Measurements from ENCODE around the gene NKX3-2. TPM values are rescaled to one million over a fixed set of nuclear protein-coding genes. Genes with fewer than 3 reads are reported as not detected.

NKX3-2 gene
- total RNA-seq, 1 donor from 2014 or later = 5.9 TPM

- peaks cover 99% of the 10 kb centered on the region for H3K27me3 ChIP-seq (ENCODE audit: insufficient read depth, low read length)
- H3K4me3 Mint-ChIP-seq (ENCODE audit: unreplicated experiment) = no peak overlapping the region
- no peaks in the 10 kb centered on the region for H3K79me2 ChIP-seq (ENCODE audit: insufficient read depth, low read length)
- no peak overlapping the region for H3K4me3 ChIP-seq (ENCODE audit: insufficient read depth, low read depth, low read length)
- H3K4me1 Mint-ChIP-seq (ENCODE audit: low read depth, unreplicated experiment) = peaks cover 5% of the 10 kb centered on the region
- H3K36me3 ChIP-seq (ENCODE audit: insufficient read depth, low read length) = no peaks in the 10 kb centered on the region
- peaks cover 15% of the 10 kb centered on the region for H3K9me3 Mint-ChIP-seq (ENCODE audit: unreplicated experiment)
- H2AFZ ChIP-seq (ENCODE audit: low read depth, low read length) = no peak overlapping the region
- peaks cover 11% of the 10 kb centered on the region for H3K36me3 Mint-ChIP-seq (ENCODE audit: low read depth, unreplicated experiment)
- no peak overlapping the region for H3K9ac ChIP-seq (ENCODE audit: low read length)
- peaks cover 18% of the 10 kb centered on the region for H3K9me3 ChIP-seq (ENCODE audit: insufficient read depth, low read depth, low read length)
- H3K27ac ChIP-seq (ENCODE audit: low read depth, low read length) = no peak overlapping the region
- H3K27me3 Mint-ChIP-seq (ENCODE audit: low read depth, unreplicated experiment) = peaks cover 52% of the 10 kb centered on the region
- peaks cover 18% of the 10 kb centered on the region for H4K20me1 ChIP-seq (ENCODE audit: insufficient read depth, low read length)
- no peak overlapping the region for H3K4me2 ChIP-seq (ENCODE audit: low read length)
- H3K4me1 ChIP-seq (ENCODE audit: insufficient read depth, low read length) = no peaks in the 10 kb centered on the region
- no peak for DNase-seq (ENCODE audit: low read depth)
- no peak for FAIRE-seq
- TF ChIP-seq EZH2 (IDR thresholded peaks at IDR 0.05; ENCODE audit: insufficient read depth, low read length) (peak; percentile 79), CTCF (IDR thresholded peaks at IDR 0.05; ENCODE audit: insufficient read depth, low read depth, low read length) (no peak)
- H3K27ac Mint-ChIP-seq (ENCODE audit: unreplicated experiment) = no peak overlapping the region
These were observed 8.5 kb downstream of the NKX3-2 start for GRCh38 chr4:13535708-13536361.

- TF ChIP-seq EZH2 (IDR thresholded peaks at IDR 0.05; ENCODE audit: insufficient read depth, low read length) = no peak
- no peak for TF ChIP-seq CTCF (IDR thresholded peaks at IDR 0.05; ENCODE audit: insufficient read depth, low read depth, low read length)
- H3K4me3 Mint-ChIP-seq (ENCODE audit: unreplicated experiment) = no peak overlapping the region
- H3K36me3 Mint-ChIP-seq (ENCODE audit: low read depth, unreplicated experiment) = peaks cover 7% of the 10 kb centered on the region
- Histone ChIP-seq H3K27ac (ENCODE audit: low read depth, low read length) (no peak overlapping the region), H3K9ac (ENCODE audit: low read length) (no peak overlapping the region), H3K79me2 (ENCODE audit: insufficient read depth, low read length) (no peaks in the 10 kb centered on the region), H3K27me3 (ENCODE audit: insufficient read depth, low read length) (peaks cover 99% of the 10 kb centered on the region), H2AFZ (ENCODE audit: low read depth, low read length) (no peak overlapping the region), H3K4me2 (ENCODE audit: low read length) (no peak overlapping the region), H3K9me3 (ENCODE audit: insufficient read depth, low read depth, low read length) (peaks cover 18% of the 10 kb centered on the region), H4K20me1 (ENCODE audit: insufficient read depth, low read length) (peaks cover 13% of the 10 kb centered on the region), H3K4me1 (ENCODE audit: insufficient read depth, low read length) (no peaks in the 10 kb centered on the region), H3K4me3 (ENCODE audit: insufficient read depth, low read depth, low read length) (no peak overlapping the region), H3K36me3 (ENCODE audit: insufficient read depth, low read length) (no peaks in the 10 kb centered on the region)
- FAIRE-seq (no peak), DNase-seq (ENCODE audit: low read depth) (no peak)
- no peak overlapping the region for H3K27ac Mint-ChIP-seq (ENCODE audit: unreplicated experiment)
- peaks cover 5% of the 10 kb centered on the region for H3K4me1 Mint-ChIP-seq (ENCODE audit: low read depth, unreplicated experiment)
- H3K9me3 Mint-ChIP-seq (ENCODE audit: unreplicated experiment) = peaks cover 12% of the 10 kb centered on the region
- peaks cover 47% of the 10 kb centered on the region for H3K27me3 Mint-ChIP-seq (ENCODE audit: low read depth, unreplicated experiment)
These were observed 9.2 kb downstream of the NKX3-2 start for GRCh38 chr4:13535118-13535517.

GRCh38 chr4:13534344-13535063 is 9.8 kb downstream of the NKX3-2 start:
- Histone ChIP-seq H3K4me3 (ENCODE audit: insufficient read depth, low read depth, low read length) (no peak overlapping the region), H3K27me3 (ENCODE audit: insufficient read depth, low read length) (peaks cover 99% of the 10 kb centered on the region), H3K79me2 (ENCODE audit: insufficient read depth, low read length) (no peaks in the 10 kb centered on the region), H3K9ac (ENCODE audit: low read length) (no peak overlapping the region), H3K27ac (ENCODE audit: low read depth, low read length) (no peak overlapping the region), H3K4me1 (ENCODE audit: insufficient read depth, low read length) (no peaks in the 10 kb centered on the region), H3K9me3 (ENCODE audit: insufficient read depth, low read depth, low read length) (peaks cover 18% of the 10 kb centered on the region), H3K36me3 (ENCODE audit: insufficient read depth, low read length) (no peaks in the 10 kb centered on the region), H4K20me1 (ENCODE audit: insufficient read depth, low read length) (peaks cover 13% of the 10 kb centered on the region), H3K4me2 (ENCODE audit: low read length) (no peak overlapping the region), H2AFZ (ENCODE audit: low read depth, low read length) (no peak overlapping the region)
- Mint-ChIP-seq H3K4me1 (ENCODE audit: low read depth, unreplicated experiment) (peaks cover 5% of the 10 kb centered on the region), H3K27ac (ENCODE audit: unreplicated experiment) (no peak overlapping the region), H3K36me3 (ENCODE audit: low read depth, unreplicated experiment) (peaks cover 5% of the 10 kb centered on the region), H3K9me3 (ENCODE audit: unreplicated experiment) (peaks cover 12% of the 10 kb centered on the region), H3K27me3 (ENCODE audit: low read depth, unreplicated experiment) (peaks cover 43% of the 10 kb centered on the region), H3K4me3 (ENCODE audit: unreplicated experiment) (no peak overlapping the region)
- TF ChIP-seq CTCF (IDR thresholded peaks at IDR 0.05; ENCODE audit: insufficient read depth, low read depth, low read length) (no peak), EZH2 (IDR thresholded peaks at IDR 0.05; ENCODE audit: insufficient read depth, low read length) (no peak)
- DNase-seq (ENCODE audit: low read depth) (no peak), FAIRE-seq (no peak)
